HepG2 (cell line): ENCODE measurements around the gene CLMP. TPM values are rescaled to one million over a fixed set of nuclear protein-coding genes. Genes with fewer than 3 reads are reported as not detected.

Experiments used
- ATAC-seq: fragments of 200-7000 bp; cut with Tn5 transposase; 3 replicates; pipeline ENCODE4 v1.9.1; 2020; ENCODE audit warnings: mild to moderate bottlenecking, moderate library complexity
- BruUV-seq: library from RNA; stranded (reverse); fragments of 400-500 nt; replicated peaks from 2 replicates; lab custom pipeline; 2021; lab: Mats Ljungman, UMichigan
- CTCF ChIA-PET: fragments of 300-600 bp; formaldehyde crosslinking; extraction: SDS; loops from one replicate; lab custom pipeline; 2021; ENCODE audit warnings: low total read pairs, inconsistent platforms, low intra/inter-chr PET ratio; lab: Yijun Ruan, JAX
- POLR2A ChIA-PET: fragments of 350-600 bp; sonication (Branson Sonifier 250); formaldehyde crosslinking; loops from one replicate; lab custom pipeline; 2020; ENCODE audit warnings: antibody characterized with exemption, inconsistent platforms; lab: Yijun Ruan, JAX
- DNase-seq: peaks from one replicate; pipeline ENCODE4 v3.0.0-alpha.2; 2015; ENCODE audit warnings: low spot score
- FAIRE-seq: peaks from 3 replicates; lab custom pipeline; 2011; peaks lifted over from hg19 to GRCh38; lab: Jason Lieb, UNC
- H2AFZ ChIP-seq: one replicate; pipeline ENCODE4 v1.6.1; 2011; ENCODE audit warnings: low read length, inconsistent platforms
- H3K27ac ChIP-seq: fragments of 300-600 bp; 3 replicates; pipeline ENCODE4 v1.8.0; 2011; ENCODE audit warnings: mixed run types, mild to moderate bottlenecking, mixed read lengths, low read length, inconsistent platforms; ENCODE audit not compliant: insufficient read depth; ENCODE audit errors: extremely low read length
- H3K27me3 ChIP-seq, 2 experiments: fragments of 200-600 bp in 1 of 2; 2 replicates in 1 of 2; 3 replicates in 1 of 2; pipeline versions ENCODE4 v1.6.0 to v1.8.0; 2011; ENCODE audit warnings: low read length in 2 of 2, mild to moderate bottlenecking in 2 of 2, moderate library complexity in 2 of 2, inconsistent platforms in 1 of 2; ENCODE audit not compliant: insufficient read depth in 2 of 2, control insufficient read depth in 1 of 2
- H3K36me3 ChIP-seq, 2 experiments: fragments of 200-600 bp in 1 of 2; replicated peaks in 1 of 2; 2 replicates in 1 of 2; 3 replicates in 1 of 2; pipeline versions ENCODE4 v1.5.1 to v1.8.0; 2011; ENCODE audit warnings: low read length in 2 of 2, inconsistent platforms in 1 of 2; ENCODE audit not compliant: insufficient read depth in 2 of 2, control insufficient read depth in 1 of 2
- H3K4me1 ChIP-seq: 2 replicates; pipeline ENCODE4 v1.5.1; 2012; ENCODE audit warnings: low read length, inconsistent platforms; ENCODE audit not compliant: insufficient read depth
- H3K4me2 ChIP-seq: 2 replicates; pipeline ENCODE4 v1.6.0; 2011; ENCODE audit warnings: low read depth, low read length, inconsistent platforms
- H3K4me3 ChIP-seq, 3 experiments: fragments of 200-600 bp in 1 of 3; sonication (generic), shearing (Covaris generic) in 1 of 3; replicated peaks in 1 of 3; 2 replicates each; pipeline ENCODE4 v1.5.1; 2011 to 2016; ENCODE audit warnings: low read length in 3 of 3, inconsistent platforms in 2 of 3, low read depth in 2 of 3, mild to moderate bottlenecking in 2 of 3, control low read depth in 1 of 3, mixed read lengths in 1 of 3; ENCODE audit not compliant: insufficient read depth in 1 of 3
- H3K79me2 ChIP-seq: one replicate; pipeline ENCODE4 v1.6.1; 2011; ENCODE audit warnings: low read length, inconsistent platforms; ENCODE audit not compliant: insufficient read depth
- H3K9ac ChIP-seq: 2 replicates; pipeline ENCODE4 v1.6.0; 2011; ENCODE audit warnings: mild to moderate bottlenecking, low read depth, low read length, inconsistent platforms; ENCODE audit not compliant: insufficient read depth
- H3K9me3 ChIP-seq: 2 replicates; pipeline ENCODE4 v1.5.1; 2012; ENCODE audit warnings: mild to moderate bottlenecking, low read length
- H4K20me1 ChIP-seq: 2 replicates; pipeline ENCODE4 v1.6.0; 2011; ENCODE audit warnings: inconsistent platforms, mild to moderate bottlenecking, low read length, moderate library complexity; ENCODE audit not compliant: insufficient read depth
- DMAP1 ChIP-seq: IDR thresholded peaks from 2 replicates; pipeline ENCODE4 v1.6.1; 2016
- HNRNPL ChIP-seq: fragments of 200-400 bp; formaldehyde crosslinking; IDR thresholded peaks from 2 replicates; pipeline ENCODE4 v1.6.1; 2017; ENCODE audit warnings: mild to moderate bottlenecking, low read depth, low read length
- HOXD1 ChIP-seq: sonication (generic); formaldehyde crosslinking; IDR thresholded peaks from 2 replicates; pipeline ENCODE4 v1.5.0; 2020; ENCODE audit warnings: missing genetic modification reagents
- NFYB ChIP-seq: sonication (generic); formaldehyde crosslinking; IDR thresholded peaks from 2 replicates; pipeline ENCODE4 v1.4.0; 2020; ENCODE audit warnings: missing genetic modification reagents
- RAD21 ChIP-seq: fragments of 450-650 bp; formaldehyde crosslinking; IDR thresholded peaks from 2 replicates; pipeline ENCODE4 v1.5.0; 2020; ENCODE audit warnings: mild to moderate bottlenecking
- SMC3 ChIP-seq: IDR thresholded peaks from 2 replicates; pipeline ENCODE4 v1.6.1; 2011; ENCODE audit warnings: low read length, improper control_type of control experiment
- STAG1 ChIP-seq: sonication (generic); formaldehyde crosslinking; IDR thresholded peaks from 2 replicates; pipeline ENCODE4 v1.4.0; 2020; ENCODE audit warnings: missing genetic modification reagents
- ZHX2 ChIP-seq, 2 experiments: sonication (generic) in 1 of 2; formaldehyde crosslinking in 1 of 2; IDR thresholded peaks; 2 replicates each; pipeline versions ENCODE4 v1.6.1 to v1.9.0; 2014 to 2022; ENCODE audit warnings: antibody characterized with exemption in 1 of 2, borderline replicate concordance in 1 of 2, inconsistent platforms in 1 of 2, low read depth in 1 of 2, missing genetic modification reagents in 1 of 2
- ZNF512 ChIP-seq: sonication (generic); formaldehyde crosslinking; IDR thresholded peaks from 2 replicates; pipeline ENCODE4 v1.4.0; 2020; ENCODE audit warnings: mild to moderate bottlenecking, missing genetic modification reagents
- ZNF552 ChIP-seq: sonication (generic); formaldehyde crosslinking; IDR thresholded peaks from 2 replicates; pipeline ENCODE4 v1.9.0; 2022; ENCODE audit warnings: missing genetic modification reagents, mild to moderate bottlenecking, borderline replicate concordance
- ZNF709 ChIP-seq: sonication (generic); formaldehyde crosslinking; IDR thresholded peaks from 2 replicates; pipeline ENCODE4 v1.5.0; 2020; ENCODE audit warnings: mild to moderate bottlenecking, missing genetic modification reagents
- WGBS: methylation state at CpG from one replicate; pipeline ENCODE4 v1.1.6; 2017; ENCODE audit warnings: low lambda C conversion rate; 5-methylcytosine and 5-hydroxymethylcytosine counted together
- in situ Hi-C: cut with HindIII; loops from 2 replicates; pipeline ENCODE4 v1.10.0; 2017; ENCODE audit warnings: low pct_unique_long_range_greater_than_20kb; ENCODE audit not compliant: extremely low pct_ligation_motif_present
- intact Hi-C: fragments of 100-400 bp; cut with micrococcal nuclease; formaldehyde crosslinking; loops from one replicate; pipeline ENCODE4 v1.10.0; 2022; ENCODE audit not compliant: unreplicated experiment
- polyA plus RNA-seq, 8 experiments: library from polyadenylated mRNA; depleted of rRNA in 3 of 8; stranded (reverse) in 7 of 8; unstranded in 1 of 8; fragments of >200 nt; fragmentation: Illumina TruSeq in 4 of 8; extraction: Trizol in 4 of 8; gene quantifications; 2 replicates each; pipeline versions ENCODE4 v1.2.1 to v1.2.3, GENCODE V29; 2011 to 2016; ENCODE audit warnings: low read depth in 4 of 8, missing spikeins in 1 of 8, mixed read lengths in 1 of 8; ENCODE audit not compliant: insufficient read depth in 1 of 8
- total RNA-seq, 5 experiments: library from RNA; depleted of rRNA; stranded (reverse); fragments of >200 nt; fragmentation: Illumina TruSeq; extraction: Trizol; gene quantifications; 2 replicates each; pipeline ENCODE4 v1.2.3, GENCODE V29; 2016; ENCODE audit warnings: low read depth in 1 of 5
- TF ChIP-seq, protein P1 (sequence below): sonication (generic); formaldehyde crosslinking; IDR thresholded peaks from 2 replicates; pipeline ENCODE4 v1.5.0; 2020; ENCODE audit warnings: mild to moderate bottlenecking, missing genetic modification reagents, moderate library complexity

The CLMP gene
- total and polyA plus RNA-seq, 2 of the 13 experiments (the other 11 are each of a cell fraction or from before 2014, with no cell fraction given), result not detected

GRCh38 chr11:123111465-123111864 lies 83.6 kb downstream of the CLMP start:
- DNase-seq (peak; percentile 38), ATAC-seq (peak; percentile 67)
- intact Hi-C loops, result loop anchor here (1.0 kb wide), 3 partner anchors 136 to 367 kb away; no protein-coding TSS in a partner anchor

More at GRCh38 chr11:123111465-123111864, 83.6 kb downstream of the CLMP start:
- Histone ChIP-seq H3K27ac (no peak overlapping the region), H3K36me3 (no peaks in the 10 kb centered on the region), H3K79me2 (no peaks in the 10 kb centered on the region), H3K9ac (no peak overlapping the region), H3K4me1 (no peaks in the 10 kb centered on the region), H3K4me2 (no peak overlapping the region), H4K20me1 (no peaks in the 10 kb centered on the region), H3K27me3 (peaks cover 0 to 12% of the 10 kb centered on the region in 2 experiments; a peak in 3 of 5 replicates), H3K4me3 (no peak overlapping the region), H3K9me3 (peaks cover 5% of the 10 kb centered on the region; the same call in 1 of the 2 replicates), H2AFZ (no peak overlapping the region)
- FAIRE-seq, result peak; percentile 37
- CTCF ChIA-PET, result interaction anchor here (1.3 to 2.2 kb wide), 2 partner anchors 136 to 150 kb away, joined by 6 to 31 read pairs; no protein-coding TSS in a partner anchor
- BruUV-seq, result no TSS peak
- no peak for TF ChIP-seq ZNF709 (CRISPR knock-in tag)
- no peak for TF ChIP-seq HOXD1 (CRISPR knock-in tag)
- peak; percentile 72 for TF ChIP-seq STAG1
- TF ChIP-seq, protein P1, sequence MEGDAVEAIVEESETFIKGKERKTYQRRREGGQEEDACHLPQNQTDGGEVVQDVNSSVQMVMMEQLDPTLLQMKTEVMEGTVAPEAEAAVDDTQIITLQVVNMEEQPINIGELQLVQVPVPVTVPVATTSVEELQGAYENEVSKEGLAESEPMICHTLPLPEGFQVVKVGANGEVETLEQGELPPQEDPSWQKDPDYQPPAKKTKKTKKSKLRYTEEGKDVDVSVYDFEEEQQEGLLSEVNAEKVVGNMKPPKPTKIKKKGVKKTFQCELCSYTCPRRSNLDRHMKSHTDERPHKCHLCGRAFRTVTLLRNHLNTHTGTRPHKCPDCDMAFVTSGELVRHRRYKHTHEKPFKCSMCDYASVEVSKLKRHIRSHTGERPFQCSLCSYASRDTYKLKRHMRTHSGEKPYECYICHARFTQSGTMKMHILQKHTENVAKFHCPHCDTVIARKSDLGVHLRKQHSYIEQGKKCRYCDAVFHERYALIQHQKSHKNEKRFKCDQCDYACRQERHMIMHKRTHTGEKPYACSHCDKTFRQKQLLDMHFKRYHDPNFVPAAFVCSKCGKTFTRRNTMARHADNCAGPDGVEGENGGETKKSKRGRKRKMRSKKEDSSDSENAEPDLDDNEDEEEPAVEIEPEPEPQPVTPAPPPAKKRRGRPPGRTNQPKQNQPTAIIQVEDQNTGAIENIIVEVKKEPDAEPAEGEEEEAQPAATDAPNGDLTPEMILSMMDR (CRISPR knock-in tag), result peak; percentile 67
- TF ChIP-seq ZNF552 (CRISPR knock-in tag), result no peak
- 0 out of 2 replicates have a peak, but pooled peaks have one; percentile 23 for TF ChIP-seq RAD21 (CRISPR knock-in tag)
- TF ChIP-seq NFYB, result no peak
- peak; percentile 80 for TF ChIP-seq SMC3
- no peak for TF ChIP-seq HNRNPL
- no peak for TF ChIP-seq DMAP1 (CRISPR knock-in tag)
- TF ChIP-seq ZHX2 (IDR thresholded peaks at IDR 0.05; ENCODE audit: low read depth), result no peak
- TF ChIP-seq ZHX2 (CRISPR knock-in tag; IDR thresholded peaks at IDR 0.05; ENCODE audit: borderline replicate concordance), result no peak
- no peak for TF ChIP-seq ZNF512 (CRISPR knock-in tag)
- in situ Hi-C loops, result loop anchor here (5.0 to 25.0 kb wide), 2 partner anchors 136 to 376 kb away; no protein-coding TSS in a partner anchor
- 47% methylated on average over 4 of the region's 4 CpGs for WGBS
- POLR2A ChIA-PET, result no interaction called here
